CD4-positive, CD25-positive, alpha-beta regulatory T cell (primary cell): ENCODE data around the gene ACAP2. TPM values are rescaled to one million over a fixed set of nuclear protein-coding genes. Genes with fewer than 3 reads are reported as not detected.
"Not testable (repeated sequence)": the region's sequence is repeated elsewhere in the genome, so short reads cannot be mapped to it uniquely, and the experiment has no call there.

ENCODE experiments used
- ATAC-seq, 2 donors: fragments of 150-1000 bp; cut with Tn5 transposase; one replicate each; pipeline ENCODE4 v1.10.0; 2021; ENCODE audit warnings: low read depth in 2 of 2, moderate number of reproducible peaks in 2 of 2, moderate library complexity in 1 of 2
- DNase-seq, 3 donors: peaks; one replicate each; pipeline versions ENCODE4 v3.0.0 to v3.0.0-alpha.2; 2012 to 2022; ENCODE audit warnings: mixed read lengths in 1 of 3
- H3K27ac ChIP-seq: one replicate; pipeline ENCODE4 v1.7.0; 2013; ENCODE audit warnings: mild to moderate bottlenecking, low read length; ENCODE audit not compliant: insufficient read depth, poor library complexity, severe bottlenecking
- H3K27me3 ChIP-seq: one replicate; pipeline ENCODE4 v1.7.0; 2013; ENCODE audit warnings: low read length; ENCODE audit not compliant: control insufficient read depth, insufficient read depth
- H3K36me3 ChIP-seq: one replicate; pipeline ENCODE4 v1.7.0; 2013; ENCODE audit warnings: mild to moderate bottlenecking, low read length, moderate library complexity; ENCODE audit not compliant: control insufficient read depth, insufficient read depth
- H3K4me1 ChIP-seq: 2 replicates; pipeline ENCODE4 v1.7.0; 2013; ENCODE audit warnings: mild to moderate bottlenecking, low read length; ENCODE audit not compliant: insufficient read depth, control insufficient read depth, poor library complexity, severe bottlenecking
- H3K4me3 ChIP-seq: one replicate; pipeline ENCODE4 v1.7.0; 2013; ENCODE audit warnings: low read depth, mild to moderate bottlenecking, low read length, moderate library complexity
- H3K9me3 ChIP-seq, 2 experiments: 1 replicate in 1 of 2; 2 replicates in 1 of 2; pipeline ENCODE4 v1.7.0; 2013; ENCODE audit warnings: low read length in 2 of 2, mild to moderate bottlenecking in 1 of 2, moderate library complexity in 1 of 2; ENCODE audit not compliant: control insufficient read depth in 2 of 2
- H3K27ac Mint-ChIP-seq, 3 donors: one replicate each; pipeline ENCODE4 v1.8.0; 2020 to 2022; ENCODE audit warnings: mild to moderate bottlenecking in 3 of 3, mixed read lengths in 3 of 3, moderate library complexity in 2 of 3
- H3K27me3 Mint-ChIP-seq: one replicate; pipeline ENCODE4 v1.8.0; 2022; ENCODE audit warnings: mild to moderate bottlenecking, mixed read lengths
- H3K36me3 Mint-ChIP-seq: one replicate; pipeline ENCODE4 v1.8.0; 2020; ENCODE audit warnings: mixed read lengths
- H3K4me1 Mint-ChIP-seq, 4 donors: one replicate each; pipeline ENCODE4 v1.8.0; 2020 to 2022; ENCODE audit warnings: mixed read lengths in 4 of 4, mild to moderate bottlenecking in 1 of 4
- H3K4me3 Mint-ChIP-seq, 4 donors: one replicate each; pipeline ENCODE4 v1.8.0; 2020 to 2022; ENCODE audit warnings: mild to moderate bottlenecking in 4 of 4, mixed read lengths in 4 of 4, moderate library complexity in 3 of 4
- H3K9me3 Mint-ChIP-seq, 7 donors: one replicate each; pipeline ENCODE4 v1.8.0; 2020 to 2022; ENCODE audit warnings: mixed read lengths in 7 of 7, mild to moderate bottlenecking in 3 of 7, moderate library complexity in 2 of 7
- polyA plus RNA-seq, 4 donors: library from polyadenylated mRNA; unstranded; fragments of 300-500 nt; fragmentation: Illumina TruSeq; gene quantifications; one replicate each; pipeline ENCODE4 v1.2.3, GENCODE V29; 2021
- total RNA-seq: library from RNA; stranded (reverse); gene quantifications from one replicate; pipeline ENCODE4 v1.2.3, GENCODE V29; 2022

Gene ACAP2
- total and polyA plus RNA-seq, 5 donors from 2014 or later, result 36.9 to 121 (median 51.9) TPM

DNA sequence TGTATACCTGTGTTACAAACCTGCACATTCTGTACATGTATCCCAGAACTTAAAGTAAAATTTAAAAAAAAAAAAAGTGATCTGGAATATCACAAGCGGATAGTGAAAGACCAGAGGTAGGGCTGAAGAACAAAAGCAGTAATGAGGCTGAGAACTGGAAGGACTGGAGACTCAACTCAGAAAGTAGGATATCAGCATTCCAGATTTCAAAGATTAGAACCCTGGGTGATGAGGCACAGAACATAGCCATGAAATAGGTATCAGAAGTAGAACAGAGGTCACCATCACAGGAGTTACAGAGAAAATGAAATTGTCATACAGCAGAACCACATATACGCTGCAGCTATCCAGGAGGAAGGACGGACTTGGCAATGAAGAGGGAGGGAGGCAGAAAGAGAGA is 56.1 kb downstream of the ACAP2 start:
- no peaks in the 10 kb centered on the region for H3K9me3 ChIP-seq
- Mint-ChIP-seq H3K4me3 (no peak overlapping the region), H3K27me3 (no peaks in the 10 kb centered on the region), H3K27ac (no peak overlapping the region), H3K4me1 (peaks cover 33 to 51% (median 40%) of the 10 kb centered on the region in 4 donors), H3K9me3 (no peaks in the 10 kb centered on the region), H3K36me3 (peaks cover 10% of the 10 kb centered on the region)
- H3K27me3 ChIP-seq, result no peaks in the 10 kb centered on the region
- peaks cover 5% of the 10 kb centered on the region for H3K4me1 ChIP-seq
- no peak for ATAC-seq
- no peak overlapping the region for H3K4me3 ChIP-seq
- H3K36me3 ChIP-seq, result peaks cover 14% of the 10 kb centered on the region
- no peak overlapping the region for H3K27ac ChIP-seq
- no peak for DNase-seq

DNA sequence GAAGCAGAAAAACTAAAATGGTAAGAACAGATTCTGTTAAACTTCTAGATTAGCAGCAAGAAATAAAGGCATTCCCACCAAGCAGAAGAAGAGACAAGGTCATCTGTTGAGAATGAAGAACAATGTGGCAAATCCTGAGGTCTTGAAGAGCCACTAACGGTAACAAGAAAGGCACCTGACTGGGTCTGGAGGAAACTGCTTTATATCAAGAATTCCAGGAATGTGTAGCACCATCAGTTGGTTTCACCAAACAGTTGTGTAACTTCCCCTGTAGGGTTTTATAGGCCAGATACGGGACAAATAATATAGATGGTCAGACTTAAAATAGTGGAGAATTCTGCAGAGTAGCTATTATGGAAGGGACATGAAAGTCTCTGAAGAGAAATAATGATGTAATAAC is 57.3 kb downstream of the ACAP2 start:
- Histone ChIP-seq H3K4me1 (peaks cover 5% of the 10 kb centered on the region), H3K27ac (no peak overlapping the region), H3K36me3 (peaks cover 16% of the 10 kb centered on the region), H3K9me3 (no peaks in the 10 kb centered on the region), H3K4me3 (no peak overlapping the region), H3K27me3 (no peaks in the 10 kb centered on the region)
- H3K27me3 Mint-ChIP-seq, result no peaks in the 10 kb centered on the region
- peaks cover 21% of the 10 kb centered on the region for H3K36me3 Mint-ChIP-seq
- no peaks in the 10 kb centered on the region for H3K9me3 Mint-ChIP-seq
- no peak for ATAC-seq
- H3K27ac Mint-ChIP-seq, result peak overlapping the region; percentile 33 to 76 (median 67)
- H3K4me1 Mint-ChIP-seq, result peaks cover 36 to 58% (median 43%) of the 10 kb centered on the region in 4 donors
- H3K4me3 Mint-ChIP-seq, result peak overlapping the region in 1 of 4 donors; percentile 55
- DNase-seq, result no peak

DNA sequence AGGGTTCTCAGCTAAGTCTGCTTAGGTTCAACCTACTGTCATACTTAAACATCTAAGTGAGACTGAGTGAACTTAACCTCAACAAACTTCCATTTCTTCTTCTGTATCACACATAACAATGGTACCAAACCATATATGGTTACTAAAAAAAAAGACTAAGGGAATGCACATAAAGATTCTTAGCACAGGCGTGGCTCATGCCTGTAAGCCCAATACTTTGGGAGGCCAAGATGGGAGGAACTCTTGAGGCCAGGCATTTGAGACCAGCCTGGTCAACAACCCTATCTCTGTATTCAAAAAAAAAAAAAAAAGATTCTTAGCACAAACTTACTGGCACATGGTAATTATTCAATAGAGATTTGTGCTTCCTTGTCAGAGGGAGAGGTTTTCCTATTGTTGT is 57.9 kb downstream of the ACAP2 start:
- no peaks in the 10 kb centered on the region for H3K9me3 Mint-ChIP-seq
- peaks cover 12% of the 10 kb centered on the region for H3K36me3 ChIP-seq
- H3K9me3 ChIP-seq, result no peaks in the 10 kb centered on the region
- no peaks in the 10 kb centered on the region for H3K27me3 ChIP-seq
- H3K27me3 Mint-ChIP-seq, result no peaks in the 10 kb centered on the region
- no peak overlapping the region for H3K4me3 ChIP-seq
- peak overlapping the region in 2 of 3 donors; percentile 33 to 76 for H3K27ac Mint-ChIP-seq
- peaks cover 36 to 58% (median 43%) of the 10 kb centered on the region in 4 donors for H3K4me1 Mint-ChIP-seq
- H3K36me3 Mint-ChIP-seq, result peaks cover 21% of the 10 kb centered on the region
- H3K4me1 ChIP-seq, result peaks cover 5% of the 10 kb centered on the region
- H3K27ac ChIP-seq, result no peak overlapping the region
- DNase-seq (no peak), ATAC-seq (no peak)
- no peak overlapping the region for H3K4me3 Mint-ChIP-seq

DNA sequence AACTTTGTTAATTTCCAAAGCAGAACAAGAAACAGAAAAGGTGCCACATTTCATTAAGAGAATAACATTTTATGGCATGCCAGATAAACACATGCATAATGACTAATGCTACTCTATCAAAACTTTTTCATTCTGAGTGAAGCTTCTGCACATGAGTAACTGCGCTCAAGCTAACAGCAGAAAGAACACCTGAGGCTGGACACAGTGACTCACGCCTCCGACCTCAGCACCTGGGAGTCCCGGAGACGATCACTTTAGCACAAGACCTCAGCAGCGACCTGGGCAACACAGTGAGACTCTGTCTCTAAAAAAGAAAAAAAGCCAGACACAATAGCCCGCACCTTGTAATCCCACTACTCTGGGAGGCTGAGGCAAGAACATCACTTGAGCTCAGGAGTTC is 70.6 kb downstream of the ACAP2 start:
- Mint-ChIP-seq H3K4me1 (peaks cover 0 to 11% (median 5%) of the 10 kb centered on the region in 4 donors), H3K4me3 (no peak overlapping the region), H3K9me3 (no peaks in the 10 kb centered on the region), H3K27me3 (no peaks in the 10 kb centered on the region), H3K27ac (no peak overlapping the region), H3K36me3 (peaks cover 45% of the 10 kb centered on the region)
- no peaks in the 10 kb centered on the region for H3K27me3 ChIP-seq
- no peak overlapping the region for H3K27ac ChIP-seq
- no peaks in the 10 kb centered on the region for H3K4me1 ChIP-seq
- DNase-seq, result no peak
- no peak overlapping the region for H3K4me3 ChIP-seq
- H3K36me3 ChIP-seq, result peaks cover 50% of the 10 kb centered on the region
- H3K9me3 ChIP-seq, result no peaks in the 10 kb centered on the region
- ATAC-seq, result no peak

DNA sequence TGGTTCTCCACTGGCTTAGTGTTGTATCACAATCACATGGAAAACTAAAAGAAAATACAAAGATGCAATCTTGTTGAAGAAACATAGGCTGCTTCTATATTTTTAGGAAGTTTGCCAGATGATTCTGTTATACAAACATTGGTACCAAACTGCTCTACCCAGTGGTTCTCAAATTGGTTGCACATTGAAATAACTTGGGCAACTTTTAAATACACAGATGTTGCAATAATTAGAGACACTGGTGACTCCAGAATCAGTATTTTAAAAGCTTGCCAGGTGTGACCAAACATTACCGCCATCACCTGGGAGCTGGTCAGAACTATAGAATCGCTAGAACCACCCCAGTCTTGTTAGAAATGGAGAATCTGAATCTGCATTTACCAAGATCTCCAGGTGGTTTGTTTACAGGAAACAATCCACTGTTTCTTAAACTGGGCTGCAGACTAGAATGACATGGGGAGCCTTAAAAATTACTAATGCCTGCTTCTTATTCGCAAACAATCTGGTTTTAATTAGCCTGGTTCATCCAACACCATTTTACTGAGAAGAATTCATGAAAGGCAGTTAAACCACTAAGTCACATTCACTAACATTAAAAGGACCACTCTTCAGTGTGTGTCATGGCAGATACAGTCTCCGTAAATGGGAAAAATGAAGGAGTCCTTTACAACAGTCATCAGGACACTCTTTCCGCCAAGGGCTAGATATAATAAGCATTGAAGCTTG is 76.5 kb downstream of the ACAP2 start:
- ATAC-seq (no peak), DNase-seq (no peak)
- no peak overlapping the region for H3K27ac ChIP-seq
- no peaks in the 10 kb centered on the region for H3K27me3 ChIP-seq
- H3K36me3 Mint-ChIP-seq, result peaks cover 36% of the 10 kb centered on the region
- peaks cover 20% of the 10 kb centered on the region for H3K36me3 ChIP-seq
- peaks cover 0 to 1% (median 0%) of the 10 kb centered on the region in 7 donors for H3K9me3 Mint-ChIP-seq
- no peaks in the 10 kb centered on the region for H3K4me1 ChIP-seq
- peaks cover 14 to 35% (median 29%) of the 10 kb centered on the region in 4 donors for H3K4me1 Mint-ChIP-seq
- H3K4me3 Mint-ChIP-seq, result no peak overlapping the region
- no peak overlapping the region for H3K4me3 ChIP-seq
- peak overlapping the region in 1 of 3 donors; percentile 52 for H3K27ac Mint-ChIP-seq
- no peaks in the 10 kb centered on the region for H3K9me3 ChIP-seq
- H3K27me3 Mint-ChIP-seq, result no peaks in the 10 kb centered on the region

DNA sequence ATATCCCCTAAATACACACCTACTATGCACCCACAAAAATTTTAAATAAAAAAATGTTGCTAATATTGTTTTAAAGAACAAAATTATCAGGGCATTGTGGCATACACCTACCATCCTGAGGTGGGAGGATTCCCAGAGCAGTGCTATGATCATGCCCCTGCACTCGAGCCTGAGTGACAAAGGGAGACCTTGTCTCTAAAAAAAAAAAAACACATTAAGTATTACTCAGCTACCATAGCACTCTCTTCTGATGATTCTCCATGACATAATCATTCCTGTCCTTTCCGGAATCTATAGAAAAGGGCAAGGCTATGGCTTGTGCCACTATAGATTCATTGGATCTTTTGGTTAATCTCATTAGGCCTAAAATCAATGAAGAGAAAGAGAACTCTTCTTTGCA is 77.4 kb downstream of the ACAP2 start:
- Histone ChIP-seq H3K36me3 (peaks cover 12% of the 10 kb centered on the region), H3K4me1 (no peaks in the 10 kb centered on the region), H3K9me3 (no peaks in the 10 kb centered on the region), H3K4me3 (no peak overlapping the region), H3K27me3 (no peaks in the 10 kb centered on the region), H3K27ac (no peak overlapping the region)
- H3K27ac Mint-ChIP-seq, result no peak overlapping the region
- H3K4me3 Mint-ChIP-seq, result no peak overlapping the region
- H3K9me3 Mint-ChIP-seq, result peaks cover 0 to 1% (median 0%) of the 10 kb centered on the region in 7 donors
- no peak for ATAC-seq
- DNase-seq, result no peak
- peaks cover 30% of the 10 kb centered on the region for H3K36me3 Mint-ChIP-seq
- peaks cover 20 to 41% (median 34%) of the 10 kb centered on the region in 4 donors for H3K4me1 Mint-ChIP-seq
- H3K27me3 Mint-ChIP-seq, result no peaks in the 10 kb centered on the region

DNA sequence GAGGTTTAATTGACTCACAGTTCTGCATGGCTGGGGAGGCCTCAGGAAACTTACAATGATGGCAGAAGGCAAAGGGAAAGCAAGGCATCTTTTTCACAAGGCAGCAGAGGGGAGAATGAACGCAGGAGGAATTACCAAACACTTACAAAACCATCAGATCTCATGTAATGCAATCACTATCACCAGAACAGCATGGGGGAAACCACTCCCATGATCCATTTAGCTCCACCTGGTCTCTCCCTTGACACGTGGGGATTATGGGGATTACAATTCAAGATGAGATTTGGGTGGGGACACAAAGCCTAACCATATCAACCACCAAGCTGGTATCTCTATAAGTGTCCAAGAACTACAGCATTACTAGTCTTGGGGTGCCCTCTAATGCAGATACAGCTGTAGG is 85.0 kb downstream of the ACAP2 start:
- H3K36me3 ChIP-seq, result peaks cover 25% of the 10 kb centered on the region
- H3K36me3 Mint-ChIP-seq, result peaks cover 29% of the 10 kb centered on the region
- DNase-seq, H3K27me3 Mint-ChIP-seq, H3K9me3 Mint-ChIP-seq, H3K9me3 ChIP-seq, H3K4me3 ChIP-seq, H3K27me3 ChIP-seq, H3K27ac ChIP-seq, H3K4me3 Mint-ChIP-seq, ATAC-seq, H3K4me1 ChIP-seq: not testable (repeated sequence)
- peak overlapping the region in 2 of 3 donors; percentile 60 to 81 for H3K27ac Mint-ChIP-seq
- peaks cover 27 to 65% (median 47%) of the 10 kb centered on the region in 4 donors for H3K4me1 Mint-ChIP-seq
